Hematopoietic multipotent progenitor cell treated with erythropoietin and hydrocortisone succinate and interleukin-3 and kit ligand, for 15 days (in vitro differentiated cells): ENCODE measurements around the gene GPX7.
"Not testable (repeated sequence)": the region's sequence is repeated elsewhere in the genome, so short reads cannot be mapped to it uniquely, and the experiment has no call there.

Experiments used
- DNase-seq: peaks from one replicate; pipeline ENCODE4 v3.0.0-alpha.2; 2015; ENCODE audit warnings: low spot score

Gene GPX7

GRCh38 chr1:52601991-52602855, at the start of gene GPX7:
GPX7 (plus strand) TSS chr1:52602371; CDS start chr1:52602410, 39 bp downstream.
- DNase-seq = no peak

GRCh38 chr1:52552505-52553361, 49.4 kb upstream of the GPX7 start, which contains the start of gene TUT4:
TUT4 (minus strand) TSS chr1:52553092; CDS start chr1:52526280, 26,812 bp downstream.
- DNase-seq = peak; percentile 17

GRCh38 chr1:52553362-52554266, 48.6 kb upstream of the GPX7 start:
- DNase-seq = peak; percentile 14

GRCh38 chr1:52554267-52554640, 47.9 kb upstream of the GPX7 start:
- no peak for DNase-seq

GRCh38 chr1:52554756-52555155, 47.4 kb upstream of the GPX7 start:
- DNase-seq = no peak

GRCh38 chr1:52556641-52557360, 45.4 kb upstream of the GPX7 start:
- DNase-seq = no peak

GRCh38 chr1:52558941-52559340, 43.2 kb upstream of the GPX7 start:
- no peak for DNase-seq

- no peak for DNase-seq
These were observed 42.3 kb upstream of the GPX7 start for GRCh38 chr1:52559875-52560274.

- DNase-seq = no peak
These were observed 39.4 kb upstream of the GPX7 start for GRCh38 chr1:52562766-52563165.

- DNase-seq = no peak
These were observed 34.2 kb upstream of the GPX7 start for GRCh38 chr1:52567943-52568342.

- DNase-seq = no peak
These were observed 32.5 kb upstream of the GPX7 start for GRCh38 chr1:52569449-52570210.

- peak; percentile 18 for DNase-seq
These were observed 30.4 kb upstream of the GPX7 start for GRCh38 chr1:52571783-52572182.

GRCh38 chr1:52572387-52572786, 29.8 kb upstream of the GPX7 start:
- DNase-seq = no peak

- DNase-seq = no peak
These were observed 27.6 kb upstream of the GPX7 start for GRCh38 chr1:52574594-52574993.

GRCh38 chr1:52576074-52576473, 26.1 kb upstream of the GPX7 start:
- DNase-seq = no peak

- not testable (repeated sequence) for DNase-seq
These were observed 24.1 kb upstream of the GPX7 start for GRCh38 chr1:52578066-52578465.

GRCh38 chr1:52579415-52579814, 22.8 kb upstream of the GPX7 start:
- no peak for DNase-seq

GRCh38 chr1:52580283-52580682, 21.9 kb upstream of the GPX7 start:
- no peak for DNase-seq

GRCh38 chr1:52582116-52582696, 20.0 kb upstream of the GPX7 start:
- DNase-seq = no peak

GRCh38 chr1:52585474-52585873, 16.7 kb upstream of the GPX7 start:
- no peak for DNase-seq
